Activated T-helper 2 cell treated with anti-CD3 and anti-CD28 coated beads, Interferon-gamma antibody, Interleukin-2, Interleukin-4, amounts not matched to agents 10 μg/mL and 5 μg/mL and 100 μg/mL, durations not matched to agents 14 hours and 24 hours and 36 hours (primary cell): Measurements from ENCODE around the gene RAB3C. TPM values are rescaled to one million over a fixed set of nuclear protein-coding genes. Genes with fewer than 3 reads are reported as not detected.

Source experiments
- DNase-seq: peaks from one replicate; pipeline ENCODE4 v3.0.0; 2021; ENCODE audit warnings: low spot score
- H3K27ac Mint-ChIP-seq: one replicate; pipeline ENCODE4 v1.8.0; 2021; ENCODE audit warnings: mixed read lengths
- H3K27me3 Mint-ChIP-seq: one replicate; pipeline ENCODE4 v1.8.0; 2021; ENCODE audit warnings: low read depth, mixed read lengths
- H3K36me3 Mint-ChIP-seq: one replicate; pipeline ENCODE4 v1.8.0; 2021; ENCODE audit warnings: low read depth, mixed read lengths
- H3K4me1 Mint-ChIP-seq: one replicate; pipeline ENCODE4 v1.8.0; 2021; ENCODE audit warnings: low read depth, mixed read lengths
- H3K4me3 Mint-ChIP-seq: one replicate; pipeline ENCODE4 v1.8.0; 2021; ENCODE audit warnings: low read depth, mild to moderate bottlenecking, moderate library complexity, mixed read lengths
- H3K9me3 Mint-ChIP-seq: one replicate; pipeline ENCODE4 v1.8.0; 2021; ENCODE audit warnings: mixed read lengths
- intact Hi-C: fragments of 100-400 bp; cut with micrococcal nuclease; formaldehyde crosslinking; loops from one replicate; pipeline ENCODE4 v1.15.1; 2023
- total RNA-seq: library from RNA; stranded (reverse); gene quantifications from 2 replicates; pipeline ENCODE4 v1.2.3, GENCODE V29; 2022

Gene RAB3C
- total RNA-seq, 1 donor from 2014 or later, result not detected

- no peaks in the 10 kb centered on the region for H3K4me1 Mint-ChIP-seq
- H3K4me3 Mint-ChIP-seq, result no peak overlapping the region
- H3K27ac Mint-ChIP-seq, result no peak overlapping the region
- intact Hi-C loops, result no loop called here
- peaks cover 33% of the 10 kb centered on the region for H3K27me3 Mint-ChIP-seq
- H3K9me3 Mint-ChIP-seq, result no peaks in the 10 kb centered on the region
- no peaks in the 10 kb centered on the region for H3K36me3 Mint-ChIP-seq
- DNase-seq, result no peak
These were observed 289.9 kb downstream of the RAB3C start for GRCh38 chr5:58872670-58873273.

- H3K27me3 Mint-ChIP-seq, result peaks cover 29% of the 10 kb centered on the region
- H3K27ac Mint-ChIP-seq, result no peak overlapping the region
- no peaks in the 10 kb centered on the region for H3K36me3 Mint-ChIP-seq
- no peak for DNase-seq
- intact Hi-C loops, result no loop called here
- H3K4me1 Mint-ChIP-seq, result no peaks in the 10 kb centered on the region
- no peak overlapping the region for H3K4me3 Mint-ChIP-seq
- no peaks in the 10 kb centered on the region for H3K9me3 Mint-ChIP-seq
These were observed 292.7 kb downstream of the RAB3C start for GRCh38 chr5:58875599-58875998.

GRCh38 chr5:58885260-58885659 lies 302.4 kb downstream of the RAB3C start:
- Mint-ChIP-seq H3K27ac (no peak overlapping the region), H3K27me3 (peaks cover 11% of the 10 kb centered on the region), H3K4me1 (peaks cover 22% of the 10 kb centered on the region), H3K4me3 (no peak overlapping the region), H3K9me3 (no peaks in the 10 kb centered on the region), H3K36me3 (no peaks in the 10 kb centered on the region)
- intact Hi-C loops, result loop anchor here (10.0 kb wide), 1 partner anchor 910 kb away; no protein-coding TSS in a partner anchor
- DNase-seq, result no peak

- peaks cover 11% of the 10 kb centered on the region for H3K27me3 Mint-ChIP-seq
- intact Hi-C loops, result loop anchor here (1.0 to 10.0 kb wide), 8 partner anchors 122 to 908 kb away; no protein-coding TSS in a partner anchor
- peak; percentile 57 for DNase-seq
- H3K27ac Mint-ChIP-seq, result peak overlapping the region; percentile 85
- H3K4me1 Mint-ChIP-seq, result peaks cover 29% of the 10 kb centered on the region
- H3K4me3 Mint-ChIP-seq, result peak overlapping the region; percentile 28
- no peaks in the 10 kb centered on the region for H3K9me3 Mint-ChIP-seq
- no peaks in the 10 kb centered on the region for H3K36me3 Mint-ChIP-seq
These were observed 303.7 kb downstream of the RAB3C start for GRCh38 chr5:58886315-58887207.

- peak overlapping the region; percentile 31 for H3K4me3 Mint-ChIP-seq
- H3K4me1 Mint-ChIP-seq, result peaks cover 31% of the 10 kb centered on the region
- H3K9me3 Mint-ChIP-seq, result no peaks in the 10 kb centered on the region
- H3K36me3 Mint-ChIP-seq, result no peaks in the 10 kb centered on the region
- DNase-seq, result no peak
- peaks cover 11% of the 10 kb centered on the region for H3K27me3 Mint-ChIP-seq
- intact Hi-C loops, result loop anchor here (1.0 to 10.0 kb wide), 5 partner anchors 121 to 907 kb away; no protein-coding TSS in a partner anchor
- peak overlapping the region; percentile 76 for H3K27ac Mint-ChIP-seq
These were observed 304.4 kb downstream of the RAB3C start for GRCh38 chr5:58887311-58887710.

GRCh38 chr5:58887721-58888409 lies 305.0 kb downstream of the RAB3C start:
- peak overlapping the region; percentile 31 for H3K4me3 Mint-ChIP-seq
- no peak for DNase-seq
- no peaks in the 10 kb centered on the region for H3K36me3 Mint-ChIP-seq
- H3K9me3 Mint-ChIP-seq, result no peaks in the 10 kb centered on the region
- H3K4me1 Mint-ChIP-seq, result peaks cover 31% of the 10 kb centered on the region
- peak overlapping the region; percentile 76 for H3K27ac Mint-ChIP-seq
- intact Hi-C loops, result loop anchor here (1.0 to 10.0 kb wide), 5 partner anchors 121 to 907 kb away; no protein-coding TSS in a partner anchor
- H3K27me3 Mint-ChIP-seq, result peaks cover 11% of the 10 kb centered on the region

GRCh38 chr5:58890265-58890664 lies 307.4 kb downstream of the RAB3C start:
- no peaks in the 10 kb centered on the region for H3K36me3 Mint-ChIP-seq
- H3K27ac Mint-ChIP-seq, result no peak overlapping the region
- intact Hi-C loops, result loop anchor here (2.0 to 5.0 kb wide), 3 partner anchors 42 to 491 kb away; no protein-coding TSS in a partner anchor
- H3K4me1 Mint-ChIP-seq, result peaks cover 31% of the 10 kb centered on the region
- H3K4me3 Mint-ChIP-seq, result no peak overlapping the region
- no peaks in the 10 kb centered on the region for H3K9me3 Mint-ChIP-seq
- no peak for DNase-seq
- no peaks in the 10 kb centered on the region for H3K27me3 Mint-ChIP-seq

- DNase-seq, result no peak
- intact Hi-C loops, result loop anchor here (1.0 to 5.0 kb wide), 4 partner anchors 42 to 490 kb away; no protein-coding TSS in a partner anchor
These were observed 307.8 kb downstream of the RAB3C start for GRCh38 chr5:58890701-58891085.

GRCh38 chr5:58891086-58891970 lies 308.5 kb downstream of the RAB3C start:
- peak overlapping the region; percentile 62 for H3K4me3 Mint-ChIP-seq
- intact Hi-C loops, result loop anchor here (1.0 to 5.0 kb wide), 4 partner anchors 41 to 489 kb away; no protein-coding TSS in a partner anchor
- H3K27me3 Mint-ChIP-seq, result no peaks in the 10 kb centered on the region
- peak; percentile 28 for DNase-seq
- peaks cover 29% of the 10 kb centered on the region for H3K4me1 Mint-ChIP-seq
- no peaks in the 10 kb centered on the region for H3K9me3 Mint-ChIP-seq
- no peaks in the 10 kb centered on the region for H3K36me3 Mint-ChIP-seq
- peak overlapping the region; percentile 88 for H3K27ac Mint-ChIP-seq

More at GRCh38 chr5:58890701-58891085, 307.8 kb downstream of the RAB3C start:
- Mint-ChIP-seq H3K27me3 (no peaks in the 10 kb centered on the region), H3K4me3 (no peak overlapping the region), H3K9me3 (no peaks in the 10 kb centered on the region), H3K36me3 (no peaks in the 10 kb centered on the region), H3K27ac (peak overlapping the region; percentile 88), H3K4me1 (peaks cover 31% of the 10 kb centered on the region)

GRCh38 chr5:58891971-58892343 lies 309.1 kb downstream of the RAB3C start:
- Mint-ChIP-seq H3K4me3 (no peak overlapping the region), H3K27me3 (no peaks in the 10 kb centered on the region), H3K27ac (no peak overlapping the region)

GRCh38 chr5:58893551-58893950 lies 310.7 kb downstream of the RAB3C start:
- DNase-seq, result no peak
- Mint-ChIP-seq H3K9me3 (no peaks in the 10 kb centered on the region), H3K27ac (no peak overlapping the region), H3K4me3 (no peak overlapping the region), H3K4me1 (peaks cover 11% of the 10 kb centered on the region), H3K36me3 (no peaks in the 10 kb centered on the region), H3K27me3 (no peaks in the 10 kb centered on the region)
- intact Hi-C loops, result loop anchor here (5.0 kb wide), 1 partner anchor 39 kb away; no protein-coding TSS in a partner anchor

More at GRCh38 chr5:58891971-58892343, 309.1 kb downstream of the RAB3C start:
- no peak for DNase-seq
- intact Hi-C loops, result loop anchor here (1.0 to 5.0 kb wide), 4 partner anchors 40 to 489 kb away; no protein-coding TSS in a partner anchor
- H3K4me1 Mint-ChIP-seq, result peaks cover 22% of the 10 kb centered on the region
- no peaks in the 10 kb centered on the region for H3K36me3 Mint-ChIP-seq
- H3K9me3 Mint-ChIP-seq, result no peaks in the 10 kb centered on the region
